HFFc6 (cell line): ENCODE data around the gene NRARP. TPM values are rescaled to one million over a fixed set of nuclear protein-coding genes. Genes with fewer than 3 reads are reported as not detected.
A peak's percentile ranks its signal among the peaks of the same experiment; 100 is the strongest.

Source experiments
- DNase-seq: peaks from one replicate; pipeline ENCODE4 v3.0.0-alpha.2; 2018
- H3K27ac Mint-ChIP-seq: 2 replicates; pipeline ENCODE4 v1.8.0; 2020; ENCODE audit warnings: mild to moderate bottlenecking, mixed read lengths
- H3K27me3 Mint-ChIP-seq: 2 replicates; pipeline ENCODE4 v1.8.0; 2021; ENCODE audit warnings: mild to moderate bottlenecking, moderate library complexity, mixed read lengths; ENCODE audit not compliant: insufficient read depth
- H3K36me3 Mint-ChIP-seq: 2 replicates; pipeline ENCODE4 v1.8.0; 2021; ENCODE audit warnings: low read depth, mixed read lengths
- H3K4me1 Mint-ChIP-seq: 2 replicates; pipeline ENCODE4 v1.8.0; 2020; ENCODE audit warnings: low read depth, mixed read lengths
- H3K4me3 Mint-ChIP-seq: 2 replicates; pipeline ENCODE4 v1.8.0; 2020; ENCODE audit warnings: mild to moderate bottlenecking, moderate library complexity, mixed read lengths
- H3K9me3 Mint-ChIP-seq: 2 replicates; pipeline ENCODE4 v1.8.0; 2020; ENCODE audit warnings: mild to moderate bottlenecking, mixed read lengths
- CTCF ChIP-seq: fragments of 200-600 bp; sonication (generic); IDR thresholded peaks from 2 replicates; pipeline ENCODE4 v1.5.0; 2021; ENCODE audit warnings: antibody characterized with exemption, mild to moderate bottlenecking
- total RNA-seq, 6 experiments: library from RNA; stranded (reverse); fragmentation: NEBNext Ultra II Directional; extraction: Animal tissue kit (Norgen Biotek cat#: 25700); gene quantifications; 2 replicates in 1 of 6; 3 replicates in 5 of 6; pipeline ENCODE4 v1.2.3, GENCODE V29; 2021

The NRARP gene
- total RNA-seq, 6 experiments from 2014 or later: 0.09 to 0.36 (median 0.17) TPM; not detected in 1

GRCh38 chr9:137295238-137295811 lies 6.7 kb downstream of the NRARP start:
- no peak for DNase-seq
- Mint-ChIP-seq H3K27me3 (peaks cover 15% of the 10 kb centered on the region), H3K9me3 (peaks cover 6% of the 10 kb centered on the region; the same call in 1 of the 2 replicates), H3K4me1 (peaks cover 10% of the 10 kb centered on the region), H3K4me3 (no peak overlapping the region), H3K36me3 (no peaks in the 10 kb centered on the region), H3K27ac (no peak overlapping the region)
- TF ChIP-seq CTCF: peak; percentile 67

GRCh38 chr9:137294681-137295237 lies 7.3 kb downstream of the NRARP start:
- Mint-ChIP-seq H3K36me3 (no peaks in the 10 kb centered on the region), H3K4me3 (peak overlapping the region; percentile 28; the same call in 1 of the 2 replicates), H3K27ac (no peak overlapping the region), H3K4me1 (peaks cover 7% of the 10 kb centered on the region), H3K27me3 (peaks cover 15% of the 10 kb centered on the region), H3K9me3 (peaks cover 6% of the 10 kb centered on the region; the same call in 1 of the 2 replicates)
- DNase-seq: peak; percentile 25
- no peak; the same call in 1 of the 2 replicates for TF ChIP-seq CTCF

- Mint-ChIP-seq H3K4me3 (peak overlapping the region; percentile 28; the same call in 1 of the 2 replicates), H3K27me3 (peaks cover 15% of the 10 kb centered on the region), H3K27ac (no peak overlapping the region), H3K9me3 (peaks cover 6% of the 10 kb centered on the region; the same call in 1 of the 2 replicates), H3K36me3 (no peaks in the 10 kb centered on the region), H3K4me1 (peaks cover 6% of the 10 kb centered on the region)
- DNase-seq: peak; percentile 28
- TF ChIP-seq CTCF: no peak
Measured at GRCh38 chr9:137294091-137294680, 7.9 kb downstream of the NRARP start.

GRCh38 chr9:137293482-137294090 lies 8.5 kb downstream of the NRARP start:
- Mint-ChIP-seq H3K4me3 (no peak overlapping the region), H3K27ac (no peak overlapping the region)

GRCh38 chr9:137293094-137293481 lies 9.0 kb downstream of the NRARP start:
- Mint-ChIP-seq H3K4me1 (peaks cover 6% of the 10 kb centered on the region), H3K36me3 (no peaks in the 10 kb centered on the region)

More at GRCh38 chr9:137293482-137294090, 8.5 kb downstream of the NRARP start:
- peaks cover 10% of the 10 kb centered on the region for H3K27me3 Mint-ChIP-seq
- no peak for TF ChIP-seq CTCF
- H3K4me1 Mint-ChIP-seq: peaks cover 6% of the 10 kb centered on the region
- no peaks in the 10 kb centered on the region for H3K36me3 Mint-ChIP-seq
- DNase-seq: no peak
- peaks cover 6% of the 10 kb centered on the region; the same call in 1 of the 2 replicates for H3K9me3 Mint-ChIP-seq

More at GRCh38 chr9:137293094-137293481, 9.0 kb downstream of the NRARP start:
- no peak for DNase-seq
- Mint-ChIP-seq H3K27me3 (peaks cover 10% of the 10 kb centered on the region), H3K9me3 (peaks cover 6% of the 10 kb centered on the region; the same call in 1 of the 2 replicates), H3K4me3 (no peak overlapping the region), H3K27ac (no peak overlapping the region)
- no peak for TF ChIP-seq CTCF
